CD4-positive, alpha-beta T cell treated with Interleukin-15 for 4 hours (primary cell): ENCODE data around the gene FBXO36.
"Not testable (repeated sequence)": the region's sequence is repeated elsewhere in the genome, so short reads cannot be mapped to it uniquely, and the experiment has no call there.

Experiments used
- DNase-seq: peaks from one replicate; pipeline ENCODE4 v3.0.0-alpha.2; 2020; ENCODE audit warnings: low spot score

Gene FBXO36

GRCh38 chr2:229910832-229911412, 11.4 kb upstream of the FBXO36 start:
- peak; percentile 43 for DNase-seq

GRCh38 chr2:229914171-229914570, 8.1 kb upstream of the FBXO36 start:
- no peak for DNase-seq

GRCh38 chr2:229917793-229918192, 4.5 kb upstream of the FBXO36 start:
- no peak for DNase-seq

GRCh38 chr2:229920011-229920641, 2.2 kb upstream of the FBXO36 start:
- DNase-seq: peak; percentile 31

- DNase-seq: peak; percentile 64
These were observed 1.0 kb upstream of the FBXO36 start for GRCh38 chr2:229921101-229921891.

GRCh38 chr2:229921892-229922448, 333 bp upstream of the FBXO36 start, which contains the start of gene TRIP12:
TRIP12 (minus strand) TSS chr2:229922009; CDS start chr2:229880079, 41,930 bp downstream.
- peak; percentile 89 for DNase-seq

- not testable (repeated sequence) for DNase-seq
These were observed 2.2 kb downstream of the FBXO36 start for GRCh38 chr2:229924541-229924940.

GRCh38 chr2:229925201-229925600, 2.9 kb downstream of the FBXO36 start:
- DNase-seq: no peak

GRCh38 chr2:229927817-229928321, 5.6 kb downstream of the FBXO36 start:
- DNase-seq: no peak

- no peak for DNase-seq
These were observed 8.4 kb downstream of the FBXO36 start for GRCh38 chr2:229930656-229931055.

- no peak for DNase-seq
These were observed 8.9 kb downstream of the FBXO36 start for GRCh38 chr2:229931241-229931640.

GRCh38 chr2:229937537-229937936, 15.2 kb downstream of the FBXO36 start:
- DNase-seq: no peak

GRCh38 chr2:229942671-229943070, 20.4 kb downstream of the FBXO36 start:
- no peak for DNase-seq

- no peak for DNase-seq
These were observed 20.9 kb downstream of the FBXO36 start for GRCh38 chr2:229943171-229943570.

GRCh38 chr2:229943770-229944449, 21.6 kb downstream of the FBXO36 start:
- no peak for DNase-seq

- no peak for DNase-seq
These were observed 23.7 kb downstream of the FBXO36 start for GRCh38 chr2:229945975-229946374.

- DNase-seq: no peak
These were observed 25.2 kb downstream of the FBXO36 start for GRCh38 chr2:229947544-229947943.

GRCh38 chr2:229952256-229952835, 30.0 kb downstream of the FBXO36 start:
- DNase-seq: no peak

GRCh38 chr2:229955663-229956062, 33.4 kb downstream of the FBXO36 start:
- no peak for DNase-seq

- DNase-seq: no peak
These were observed 34.2 kb downstream of the FBXO36 start for GRCh38 chr2:229956491-229956890.

GRCh38 chr2:229963596-229963995, 41.3 kb downstream of the FBXO36 start:
- DNase-seq: not testable (repeated sequence)

GRCh38 chr2:229969921-229970320, 47.6 kb downstream of the FBXO36 start:
- no peak for DNase-seq
